HG02884 (cell line): ENCODE data around the gene SLC40A1.

Source experiments
- ATAC-seq: cut with Tn5 transposase; IDR thresholded peaks from one replicate; pipeline ENCODE4 v1.9.1; 2021; ENCODE audit warnings: mild to moderate bottlenecking, moderate library complexity; ENCODE audit not compliant: unreplicated experiment

The SLC40A1 gene

DNA sequence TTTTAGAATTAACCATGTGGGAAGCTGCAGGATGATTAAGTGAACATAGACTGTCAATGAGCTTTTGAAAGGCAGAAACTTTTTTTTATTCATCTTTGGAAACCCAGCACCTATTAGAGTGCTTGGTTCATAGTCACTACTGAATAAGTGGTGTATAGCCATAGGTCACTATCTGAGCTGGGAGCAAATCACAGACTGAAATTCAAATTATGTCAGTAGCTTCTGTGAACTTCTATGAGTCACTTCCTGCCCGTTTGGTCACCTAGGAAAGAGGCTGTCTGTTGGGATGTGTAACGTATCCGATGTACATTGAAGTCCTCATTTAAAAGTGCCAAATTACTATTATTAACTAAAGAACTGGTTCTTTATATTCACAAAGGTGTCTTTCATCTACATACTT lies 20.5 kb upstream of the SLC40A1 start:
- no peak for ATAC-seq

DNA sequence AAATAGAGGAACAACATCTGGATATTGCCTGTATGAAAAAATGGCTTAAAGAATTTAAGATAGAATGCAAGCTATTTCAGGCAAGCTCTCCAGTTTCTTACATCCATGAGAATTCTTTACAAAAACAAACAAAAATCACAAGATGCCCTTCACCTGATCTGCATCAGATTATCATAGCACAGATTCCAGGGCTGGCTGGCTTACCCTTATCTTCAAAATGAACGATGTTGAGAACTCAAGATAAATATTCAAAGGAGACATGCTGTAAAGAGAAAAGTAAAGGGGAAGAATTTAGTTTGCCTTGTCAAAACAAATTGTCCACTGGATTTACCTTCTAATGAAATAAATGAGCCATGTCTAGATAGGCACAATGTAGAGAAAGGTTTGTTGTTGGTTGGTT lies 18.7 kb upstream of the SLC40A1 start:
- no peak for ATAC-seq

DNA sequence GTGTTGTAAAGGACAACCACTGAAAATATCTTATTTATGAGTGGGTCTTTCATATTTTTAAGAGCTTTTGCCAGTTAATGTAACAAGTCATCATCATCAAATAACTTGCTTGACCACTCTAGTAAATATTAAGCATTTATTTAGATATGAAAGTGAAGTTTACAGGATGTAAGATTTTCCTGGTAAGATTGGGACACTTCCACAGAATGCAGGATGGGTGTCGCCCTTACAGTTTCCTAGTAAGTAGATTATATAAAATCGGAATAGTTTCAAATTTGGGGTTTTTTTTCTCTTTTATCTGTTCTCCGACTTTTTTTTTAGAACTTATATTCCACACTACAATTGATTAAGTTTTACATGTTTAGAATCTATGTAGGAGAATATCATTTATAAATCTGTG lies 14.8 kb upstream of the SLC40A1 start:
- no peak for ATAC-seq

DNA sequence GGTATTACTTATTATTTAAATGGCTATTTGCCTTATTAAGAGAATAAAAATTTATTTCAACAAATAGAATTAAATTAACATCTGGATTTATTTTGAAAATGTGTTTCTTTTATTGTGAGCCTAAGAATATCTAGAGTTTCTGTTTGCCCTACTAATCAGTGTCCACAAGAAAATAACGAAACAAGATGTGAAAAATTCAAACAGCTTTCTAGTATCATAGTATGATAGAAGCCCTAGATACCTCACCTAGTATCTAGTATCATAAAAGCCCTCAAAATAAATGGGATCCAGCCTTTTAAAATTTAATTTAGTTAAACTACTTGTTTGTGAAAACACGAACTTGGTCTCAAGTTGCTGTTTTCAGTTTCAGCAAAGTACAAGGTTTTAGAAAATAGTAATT lies 13.7 kb upstream of the SLC40A1 start:
- no peak for ATAC-seq

DNA sequence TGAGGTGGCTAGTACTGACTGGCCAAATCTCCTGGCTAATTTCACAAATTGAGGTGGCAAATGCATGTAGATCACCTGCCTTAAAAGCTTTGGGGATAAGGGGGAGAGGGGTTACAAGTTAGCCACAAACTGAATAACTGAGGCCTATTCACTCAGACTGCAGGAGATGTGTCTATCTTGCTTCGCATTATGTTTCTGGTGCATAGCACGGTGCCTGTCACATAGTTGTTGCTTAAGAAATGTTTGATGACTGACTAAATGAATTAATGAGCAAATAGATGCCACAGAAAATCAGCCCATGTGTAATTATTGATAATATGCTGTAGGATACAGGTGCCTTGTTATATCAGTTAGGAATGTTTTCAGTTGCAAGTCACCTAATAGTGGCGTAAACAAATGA lies 12.5 kb upstream of the SLC40A1 start:
- ATAC-seq: no peak

DNA sequence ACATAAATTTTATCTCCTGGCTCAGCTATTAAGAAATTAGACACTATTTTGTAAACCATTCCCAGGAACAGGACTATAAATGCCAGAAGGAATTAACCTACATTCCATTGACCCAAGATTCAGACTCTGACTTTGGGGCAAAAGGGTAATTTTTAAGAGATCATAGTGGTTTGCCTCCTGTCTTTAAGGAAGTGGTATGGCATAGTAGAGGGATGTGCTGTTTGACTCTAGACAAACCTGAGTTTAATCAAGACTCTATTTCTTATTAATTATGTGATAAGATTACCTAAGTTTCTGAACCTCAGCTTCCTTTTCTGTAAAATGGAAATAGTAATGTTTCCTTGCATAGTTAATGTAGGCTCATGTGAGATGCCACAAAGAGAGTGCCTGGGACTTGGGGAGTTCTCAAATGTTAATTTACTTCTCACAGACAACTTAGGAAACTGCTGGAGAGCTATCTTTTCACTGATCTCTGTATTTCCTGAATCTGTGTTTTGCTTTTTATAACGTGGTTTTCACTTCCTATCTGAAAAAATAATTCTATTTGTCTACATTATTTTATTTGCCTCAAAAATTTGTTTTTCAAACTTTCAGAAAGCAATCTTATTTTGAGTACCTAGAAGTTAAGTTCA lies 11.9 kb upstream of the SLC40A1 start:
- no peak for ATAC-seq

DNA sequence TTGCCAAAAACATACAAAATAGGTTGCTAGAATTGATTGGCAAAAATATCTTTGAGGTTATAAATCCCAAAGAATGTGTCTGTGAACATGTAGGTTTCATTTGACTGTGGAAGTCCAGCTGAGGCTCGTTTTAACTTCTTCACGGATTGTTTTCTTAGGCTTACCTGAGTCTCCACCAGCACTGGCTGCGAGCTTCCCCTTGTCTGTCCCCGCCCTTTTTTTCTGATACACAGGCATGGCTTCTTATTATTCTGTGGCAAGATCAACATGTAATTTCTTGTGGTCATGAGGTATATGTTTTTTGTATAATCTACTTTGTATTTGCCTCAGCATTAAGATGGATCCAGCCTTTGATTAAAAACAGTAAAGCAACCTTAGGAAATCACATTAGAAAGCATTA lies 7.2 kb upstream of the SLC40A1 start:
- ATAC-seq: no peak

DNA sequence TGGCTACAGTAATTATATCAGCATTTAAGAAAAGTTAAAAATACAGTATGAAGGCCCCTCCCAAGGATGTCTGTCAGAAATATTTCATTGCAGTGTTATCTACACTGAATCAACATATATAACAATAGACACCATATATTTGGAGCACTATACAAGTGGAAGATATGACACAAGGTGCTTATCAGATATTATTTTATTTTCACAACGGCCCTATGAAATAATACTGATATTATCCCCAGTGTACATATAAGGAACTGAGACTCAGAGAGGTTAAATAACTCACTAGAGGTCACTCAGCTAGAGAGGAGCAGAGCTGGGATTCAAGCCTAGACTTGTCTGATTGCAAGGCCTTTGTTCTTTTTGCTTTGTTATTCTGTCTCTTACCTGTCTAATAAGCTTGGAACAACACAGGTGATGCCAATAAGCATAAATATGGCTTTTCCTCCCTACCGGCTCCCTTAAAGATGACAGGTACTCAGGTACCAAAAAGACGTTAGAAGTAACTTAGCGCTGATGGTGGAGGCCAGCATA lies 4.7 kb upstream of the SLC40A1 start:
- ATAC-seq: no peak

DNA sequence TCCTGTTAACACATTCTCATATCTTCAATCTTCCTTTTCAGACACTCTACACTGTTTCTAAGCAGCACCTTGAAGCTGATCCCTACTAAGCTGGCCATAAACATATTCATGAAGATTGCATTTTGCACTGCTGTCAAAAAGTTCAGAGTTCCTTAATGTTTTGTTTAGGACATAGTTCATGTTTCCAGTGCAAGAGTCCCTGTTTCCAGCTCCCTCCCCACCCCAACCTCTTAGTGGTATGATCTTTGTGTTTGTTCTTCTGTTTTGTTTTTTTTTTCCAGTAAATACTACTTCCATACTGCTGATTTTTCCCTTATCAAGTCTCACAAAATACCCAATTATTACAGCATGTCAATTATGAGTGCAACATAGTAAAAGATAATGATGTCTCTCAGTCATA lies 4.1 kb upstream of the SLC40A1 start:
- ATAC-seq: no peak

DNA sequence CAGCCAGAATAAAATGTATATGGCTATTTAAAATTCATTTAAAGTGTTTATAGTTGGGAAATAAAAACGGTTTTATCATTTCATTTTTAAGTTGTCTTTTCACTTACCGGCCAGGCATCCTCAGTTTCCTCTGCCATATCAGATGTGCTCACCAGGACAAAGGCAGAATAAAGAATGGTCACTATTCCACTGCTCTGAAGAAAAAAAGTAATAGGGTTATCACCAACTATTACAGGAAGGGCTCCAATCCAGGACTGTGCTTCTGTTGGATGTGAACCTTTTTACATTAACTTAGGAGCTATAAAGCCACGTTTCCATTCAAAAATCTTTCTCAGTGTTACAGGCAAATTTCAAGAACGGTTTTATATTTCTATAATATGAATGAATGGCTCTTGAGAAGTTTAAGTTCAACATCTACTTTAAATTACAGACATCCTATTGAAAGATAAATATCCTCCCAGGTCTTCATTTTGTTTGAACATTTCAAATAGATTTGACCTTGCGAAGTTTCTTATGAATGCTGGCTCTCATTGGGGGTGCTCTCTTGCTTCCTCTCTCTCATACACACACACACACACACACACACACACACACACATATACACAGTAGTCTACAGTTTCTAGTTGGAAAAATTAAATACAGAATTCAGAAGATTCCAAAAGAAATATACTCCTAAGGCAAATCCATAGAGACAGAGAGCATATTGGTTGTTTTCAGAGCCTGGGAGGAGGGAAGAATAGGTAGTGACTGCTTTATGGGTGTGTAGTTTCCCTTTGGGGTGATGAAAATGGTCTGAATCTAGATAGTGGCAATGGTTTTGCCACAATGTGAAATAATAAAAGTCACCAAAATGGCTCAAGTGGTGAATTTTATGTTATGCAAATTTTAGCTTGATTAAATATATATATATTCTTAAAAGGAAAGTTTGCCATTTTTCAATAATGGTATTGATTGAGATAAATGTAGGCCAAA lies 2.9 kb upstream of the SLC40A1 start:
- no peak for ATAC-seq

DNA sequence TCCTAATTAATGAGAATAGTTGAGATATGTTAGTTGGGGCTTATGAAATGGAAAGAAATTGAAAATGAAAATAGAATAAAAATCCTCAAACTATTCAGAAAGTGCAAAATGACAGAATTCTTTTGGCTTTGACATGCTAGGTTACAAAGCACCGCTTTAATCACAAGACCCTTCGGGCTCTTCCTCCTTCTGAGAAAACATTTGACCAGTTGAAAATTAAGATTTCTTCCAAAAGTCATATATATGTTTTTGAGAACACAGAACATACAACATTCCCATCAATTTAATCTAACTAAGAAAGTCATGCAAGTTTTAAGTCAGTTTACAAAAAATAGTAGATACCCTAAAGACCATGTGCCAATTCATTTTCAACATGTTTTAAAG lies 2.2 kb upstream of the SLC40A1 start:
- ATAC-seq: no peak

DNA sequence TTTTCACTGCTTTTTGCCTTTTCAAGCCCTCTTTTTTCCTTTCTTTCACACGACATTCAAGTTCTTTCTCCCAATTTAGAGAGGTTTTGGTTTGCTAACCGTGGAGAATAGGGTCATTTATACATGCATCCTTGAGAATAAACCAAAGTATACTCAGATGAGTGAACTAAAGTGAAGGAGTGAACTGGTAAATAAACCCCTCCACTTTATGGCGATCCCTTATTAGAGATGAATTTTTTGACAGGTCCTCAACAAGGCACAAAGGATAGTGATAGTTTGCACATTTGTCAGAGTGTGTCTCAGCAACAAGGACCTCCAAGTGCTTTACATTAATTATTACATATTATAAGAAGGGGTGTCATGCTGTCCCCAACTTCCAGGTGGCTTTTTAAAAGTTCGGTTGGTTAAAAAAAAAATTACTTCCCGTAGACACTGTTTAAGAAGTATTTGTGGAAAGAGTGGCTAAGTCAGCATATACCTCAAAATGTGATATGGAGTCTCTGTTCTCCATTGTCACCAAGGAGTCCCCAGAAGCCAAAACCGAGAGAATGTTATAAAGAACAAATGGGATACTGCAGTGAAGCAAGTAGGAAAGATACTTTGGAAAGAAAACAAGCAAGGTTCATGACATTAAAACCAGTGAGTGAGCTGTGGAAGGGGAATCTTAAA lies 1.7 kb upstream of the SLC40A1 start:
- ATAC-seq: no peak

DNA sequence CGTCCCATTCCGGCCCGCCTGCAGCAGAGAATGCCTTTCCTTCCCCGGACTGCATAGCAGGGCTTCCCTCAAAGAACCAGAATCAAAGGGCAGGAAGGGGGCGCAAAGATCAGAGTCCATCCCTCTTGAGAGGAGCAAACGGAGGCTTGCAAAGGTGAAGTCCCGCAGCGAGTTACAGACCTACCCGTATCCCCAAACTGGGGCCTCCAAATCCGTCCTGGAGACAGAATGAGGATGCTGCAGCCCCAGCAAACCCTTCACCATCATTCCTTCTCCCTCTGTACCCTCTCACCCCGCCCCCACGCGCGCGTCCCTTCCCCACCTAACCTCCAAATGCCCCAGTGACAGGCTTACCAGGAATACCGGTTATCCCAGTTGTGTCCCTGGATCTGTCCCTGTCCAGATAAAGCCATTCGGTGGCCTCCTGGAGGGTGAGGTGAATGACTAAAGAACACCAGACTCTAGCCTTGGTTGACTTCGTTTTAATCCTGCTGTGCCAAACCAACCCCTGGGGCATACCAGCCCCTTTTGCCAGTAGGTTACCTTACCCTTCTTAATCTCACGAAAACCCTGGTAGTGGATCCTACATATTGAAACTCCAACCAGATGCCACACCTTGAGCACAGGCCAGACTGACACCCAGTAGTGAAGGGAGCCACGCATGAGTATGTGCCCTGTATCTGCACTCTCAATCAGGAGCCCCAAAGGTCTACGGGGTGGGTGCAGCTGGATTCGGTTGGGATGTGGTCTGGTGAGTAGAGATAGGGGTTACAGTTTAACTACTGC lies 961 bp upstream of the SLC40A1 start:
- ATAC-seq: peak; percentile 6

DNA sequence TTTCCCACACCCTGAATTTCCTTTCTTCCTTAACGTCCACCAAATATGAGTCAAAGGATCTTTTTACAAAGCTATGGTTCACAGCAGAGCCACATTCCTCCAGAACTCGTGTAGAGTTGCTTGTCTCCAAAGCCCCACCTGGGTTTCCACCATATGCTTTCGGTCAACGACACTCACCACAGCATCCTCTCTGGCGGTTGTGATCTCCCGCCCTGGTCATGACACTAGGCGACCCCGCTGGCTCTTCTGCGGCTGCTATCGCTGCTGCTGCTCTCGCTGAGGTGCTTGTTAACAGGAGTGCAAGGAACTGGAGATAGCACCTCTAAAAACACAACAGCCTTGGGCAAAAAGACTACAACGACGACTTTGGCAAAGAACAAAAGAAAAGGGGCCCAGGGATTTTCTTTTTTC lies 340 bp downstream of the SLC40A1 start:
- ATAC-seq: peak; percentile 20

DNA sequence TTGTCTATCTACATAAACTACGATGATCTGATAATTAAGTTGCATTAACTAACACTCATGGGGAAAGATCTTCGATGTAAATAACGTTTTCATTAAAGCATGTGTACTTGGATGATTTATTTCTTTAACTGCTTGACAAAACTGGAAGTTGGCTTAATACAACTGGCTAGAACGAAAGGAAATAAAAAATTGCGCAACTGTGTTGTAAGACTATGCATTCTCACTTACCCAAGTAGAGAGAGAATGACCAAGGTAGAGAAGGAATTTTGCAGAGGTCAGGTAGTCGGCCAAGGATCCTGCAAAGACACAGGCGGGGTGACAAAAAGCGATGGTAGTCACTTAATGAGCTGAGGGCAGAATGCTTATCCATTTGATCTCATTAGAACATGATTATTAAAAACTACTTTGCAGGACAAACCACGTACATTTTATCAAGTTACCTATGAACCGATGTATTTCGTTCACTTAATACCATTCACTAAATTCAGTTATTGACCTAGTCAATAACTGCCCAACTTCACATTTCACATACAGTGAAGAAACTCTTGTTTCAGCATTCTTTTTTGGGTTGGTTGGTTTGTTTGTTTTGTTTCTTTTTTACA lies 900 bp downstream of the SLC40A1 start:
- ATAC-seq: no peak

DNA sequence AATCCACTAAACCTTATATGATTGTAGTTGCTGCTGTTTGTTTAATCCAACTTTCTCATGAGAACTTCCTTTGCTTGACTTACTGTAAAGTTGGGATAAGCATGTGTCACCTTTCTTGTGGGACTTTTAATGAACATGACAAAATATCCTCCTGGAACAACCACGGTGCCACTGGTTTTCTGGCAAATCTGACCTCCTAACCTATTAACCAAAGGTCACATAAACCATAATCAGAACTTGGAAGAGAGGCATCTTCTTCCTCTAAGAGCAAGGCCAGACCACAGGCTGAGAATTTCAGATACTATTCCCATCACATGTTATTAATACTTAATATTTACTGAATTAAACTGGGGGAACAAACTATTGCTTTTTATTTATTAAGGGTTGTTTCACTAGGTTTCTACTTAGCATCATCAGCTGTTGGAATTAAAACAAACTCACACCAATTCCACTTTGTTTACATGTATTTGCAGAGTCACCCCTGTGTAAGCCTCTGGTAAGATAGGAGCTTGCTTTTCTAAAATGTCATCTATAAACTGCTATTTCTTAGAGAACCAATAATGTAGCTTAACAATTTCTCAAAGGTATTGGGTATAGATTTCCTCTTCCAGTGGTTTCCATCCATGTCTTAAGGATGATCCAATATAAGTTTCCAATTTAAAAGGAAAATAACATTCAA lies 2.2 kb downstream of the SLC40A1 start:
- no peak for ATAC-seq

DNA sequence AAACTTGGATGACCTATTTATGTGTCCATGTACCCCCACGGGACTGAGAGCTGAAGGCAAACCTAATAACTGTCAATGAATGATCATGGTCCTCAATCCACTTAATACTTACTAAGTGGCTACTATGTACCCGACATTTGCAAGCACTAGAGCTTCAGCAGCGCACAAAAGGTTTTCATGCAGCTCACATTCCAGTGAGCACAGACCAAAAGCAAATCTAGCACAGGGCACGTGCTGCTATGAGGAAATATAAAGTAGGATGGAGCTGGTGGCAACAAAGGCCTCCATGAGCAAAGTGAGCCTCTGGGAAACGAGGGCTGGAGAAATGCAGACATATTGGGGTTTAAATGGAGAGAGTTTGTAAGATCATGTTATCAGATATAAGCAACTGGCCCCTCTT lies 3.5 kb downstream of the SLC40A1 start:
- no peak for ATAC-seq

DNA sequence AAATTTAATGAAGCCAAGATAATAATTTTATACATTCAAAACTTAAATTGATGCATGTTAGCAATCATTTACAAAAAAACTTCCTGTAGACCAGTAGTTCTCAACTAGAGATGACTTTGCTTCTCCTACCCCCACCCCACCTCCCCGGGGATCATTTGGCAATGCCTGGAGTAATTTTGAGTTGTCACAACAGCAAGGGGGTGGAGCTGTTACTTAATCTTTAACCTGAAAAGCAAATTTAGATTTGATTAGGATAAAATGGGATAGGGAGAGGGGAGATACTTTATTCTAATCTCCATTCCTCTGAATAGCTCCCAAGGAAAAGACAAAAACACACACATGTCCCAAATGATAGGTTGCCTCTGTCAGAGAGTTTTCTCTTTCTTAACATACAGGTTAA lies 4.2 kb downstream of the SLC40A1 start:
- ATAC-seq: no peak

DNA sequence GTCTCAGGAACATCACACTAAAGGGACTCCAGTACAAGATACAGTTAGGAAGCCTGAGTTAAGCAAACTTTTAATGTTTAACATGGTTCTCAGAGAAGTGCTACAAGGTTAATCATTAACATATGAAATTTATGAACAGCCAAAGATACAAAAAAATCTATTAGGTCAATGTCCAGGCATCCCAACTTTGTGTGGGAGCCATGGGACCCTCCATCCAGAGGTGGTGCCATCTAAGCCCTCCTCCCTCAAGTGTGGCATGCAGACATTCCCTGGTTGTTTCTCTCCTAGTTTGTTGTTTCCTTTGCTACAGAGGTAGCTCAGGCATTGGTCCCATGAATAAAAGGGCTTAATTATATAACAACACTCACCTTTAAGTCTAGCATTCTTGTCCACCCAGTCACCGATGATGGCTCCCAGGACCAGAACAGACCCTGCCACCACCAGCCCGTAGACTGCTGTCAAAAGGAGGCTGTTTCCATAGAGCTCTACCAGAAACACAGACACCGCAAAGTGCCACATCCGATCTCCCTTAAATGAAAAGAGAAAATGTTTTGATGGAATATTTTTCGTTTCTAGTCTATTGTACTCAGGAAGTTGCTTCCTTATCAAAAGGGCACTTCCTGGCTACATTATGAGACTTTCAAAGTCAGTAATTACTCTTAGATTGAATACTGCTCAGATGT lies 5.7 kb downstream of the SLC40A1 start:
- no peak for ATAC-seq
